RPMI7951 (cell line): ENCODE measurements around the gene RTP5. TPM values are rescaled to one million over a fixed set of nuclear protein-coding genes. Genes with fewer than 3 reads are reported as not detected.
"Not testable (repeated sequence)": the region's sequence is repeated elsewhere in the genome, so short reads cannot be mapped to it uniquely, and the experiment has no call there.

Experiments used
- DNase-seq: peaks from one replicate; pipeline ENCODE4 v3.0.0-alpha.2; 2012; ENCODE audit warnings: low read depth
- total RNA-seq: library from RNA; depleted of rRNA; stranded (reverse); fragments of >200 nt; shearing (Covaris generic); gene quantifications from 2 replicates; pipeline ENCODE4 v1.2.3, GENCODE V29; 2014; rRNA removed

The RTP5 gene
- total RNA-seq, 1 experiment from 2014 or later, result not detected

GRCh38 chr2:241922816-241923601 is 53.5 kb downstream of the RTP5 start:
- DNase-seq, result not testable (repeated sequence)

Other genes starting within 250 kb of the RTP5 start
- 33.0 and 33.5 TPM in 2 replicates for gene THAP4, start 232.6 kb upstream of the RTP5 start, total RNA-seq
- gene ATG4B, start 232.0 kb upstream of the RTP5 start, total RNA-seq, result 66.2 and 79.8 TPM in 2 replicates
- 155 and 173 TPM in 2 replicates for gene DTYMK, start 182.9 kb upstream of the RTP5 start, total RNA-seq
- 10.7 and 24.9 TPM in 2 replicates for gene ING5, start 167.7 kb upstream of the RTP5 start, total RNA-seq
- gene D2HGDH, start 135.1 kb upstream of the RTP5 start, total RNA-seq, result 5.6 and 15.4 TPM in 2 replicates
- not detected in 2 replicates for gene GAL3ST2, start 92.9 kb upstream of the RTP5 start, total RNA-seq
- not detected in 2 replicates for gene NEU4, start 60.5 kb upstream of the RTP5 start, total RNA-seq
- not detected in 2 replicates for gene PDCD1, start 10.8 kb upstream of the RTP5 start, total RNA-seq